ENCODE measurements around the gene PSPN. TPM values are rescaled to one million over a fixed set of nuclear protein-coding genes. Genes with fewer than 3 reads are reported as not detected.
"Not testable (repeated sequence)": the region's sequence is repeated elsewhere in the genome, so short reads cannot be mapped to it uniquely, and the experiment has no call there.

Gene PSPN
- polyA plus RNA-seq, 1 donor = 2.5 TPM

DNA sequence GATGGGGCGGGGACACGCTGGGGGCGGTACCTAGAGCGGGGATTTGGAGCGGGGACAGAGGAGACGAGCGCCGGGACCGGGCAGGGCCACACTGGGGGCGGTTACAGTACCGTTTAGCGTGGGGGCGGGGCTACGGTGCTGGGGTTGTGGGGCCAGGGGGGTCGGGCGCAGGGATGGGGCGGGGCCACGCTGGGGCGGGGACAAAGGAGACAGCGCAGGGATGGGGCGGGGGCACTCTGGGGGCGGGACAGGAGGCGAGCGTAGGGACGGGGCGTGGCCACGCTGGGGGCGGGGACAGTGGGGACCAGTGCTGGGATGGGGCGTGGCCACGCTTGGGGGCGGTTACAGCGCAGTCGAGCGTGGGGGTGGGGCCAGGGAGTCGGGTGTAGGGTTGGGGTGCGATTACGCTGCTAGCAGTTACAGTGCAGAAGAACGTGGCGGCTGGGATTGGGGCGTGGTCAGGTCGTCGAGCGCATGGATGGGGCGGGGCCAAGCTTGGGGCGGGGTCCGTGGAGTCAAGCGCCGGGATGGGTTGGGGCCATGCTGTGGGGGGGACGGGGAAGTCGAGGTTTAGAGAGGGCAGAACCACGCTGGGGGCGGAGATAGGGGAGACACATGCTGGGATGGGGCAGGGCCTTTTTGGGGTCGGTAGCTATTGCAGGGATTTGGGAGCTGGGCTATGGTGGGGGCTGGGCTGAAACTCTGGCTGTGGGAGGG lies 2.5 kb downstream of the PSPN start:
- no CpG with 5 or more reads among the region's 53 CpGs for WGBS (ENCODE audit: insufficient coverage, low lambda C conversion rate)

DNA sequence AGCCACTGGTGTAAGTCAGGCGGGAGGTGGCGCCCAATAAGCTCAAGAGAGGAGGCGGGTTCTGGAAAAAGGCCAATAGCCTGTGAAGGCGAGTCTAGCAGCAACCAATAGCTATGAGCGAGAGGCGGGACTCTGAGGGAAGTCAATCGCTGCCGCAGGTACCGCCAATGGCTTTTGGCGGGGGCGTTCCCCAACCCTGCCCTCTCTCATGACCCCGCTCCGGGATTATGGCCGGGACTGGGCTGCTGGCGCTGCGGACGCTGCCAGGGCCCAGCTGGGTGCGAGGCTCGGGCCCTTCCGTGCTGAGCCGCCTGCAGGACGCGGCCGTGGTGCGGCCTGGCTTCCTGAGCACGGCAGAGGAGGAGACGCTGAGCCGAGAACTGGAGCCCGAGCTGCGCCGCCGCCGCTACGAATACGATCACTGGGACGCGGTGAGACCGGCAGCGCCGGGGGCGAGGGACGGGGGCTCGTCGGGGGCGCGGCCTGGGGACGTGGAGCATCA lies 3.1 kb downstream of the PSPN start, which contains the start of gene ALKBH7:
Gene ALKBH7, plus strand, starts transcription at position 201 of the 502 bp plus-strand sequence. Its CDS starts 27 bp downstream, at position 228.
- Histone ChIP-seq H3K27me3 (ENCODE audit: control insufficient read depth, insufficient read depth, low read length) (no peaks in the 10 kb centered on the region), H3K4me1 (ENCODE audit: control insufficient read depth, insufficient read depth, low read length) (peaks cover 5% of the 10 kb centered on the region), H3K27ac (ENCODE audit: low read length) (peak within 1 kb of the TSS; percentile 100), H3K36me3 (ENCODE audit: control insufficient read depth, insufficient read depth, low read length) (peaks cover 33% of the 10 kb centered on the region), H3K9me3 (ENCODE audit: control insufficient read depth, low read depth, low read length) (no peaks in the 10 kb centered on the region), H3K4me3 (ENCODE audit: low read length) (peak within 1 kb of the TSS; percentile 93)
- no CpG with 5 or more reads among the region's 47 CpGs for WGBS (ENCODE audit: insufficient coverage, low lambda C conversion rate)
- DNase-seq = peak; percentile 100

More for the DNA sequence above, 2.5 kb downstream of the PSPN start:
- Histone ChIP-seq H3K9me3 (ENCODE audit: control insufficient read depth, low read depth, low read length) (no peaks in the 10 kb centered on the region), H3K4me3 (ENCODE audit: low read length) (peak overlapping the region; percentile 93), H3K4me1 (ENCODE audit: control insufficient read depth, insufficient read depth, low read length) (peaks cover 5% of the 10 kb centered on the region), H3K36me3 (ENCODE audit: control insufficient read depth, insufficient read depth, low read length) (peaks cover 27% of the 10 kb centered on the region), H3K27ac (ENCODE audit: low read length) (peak overlapping the region; percentile 100), H3K27me3 (ENCODE audit: control insufficient read depth, insufficient read depth, low read length) (no peaks in the 10 kb centered on the region)
- peak; percentile 97 to 99 for DNase-seq

DNA sequence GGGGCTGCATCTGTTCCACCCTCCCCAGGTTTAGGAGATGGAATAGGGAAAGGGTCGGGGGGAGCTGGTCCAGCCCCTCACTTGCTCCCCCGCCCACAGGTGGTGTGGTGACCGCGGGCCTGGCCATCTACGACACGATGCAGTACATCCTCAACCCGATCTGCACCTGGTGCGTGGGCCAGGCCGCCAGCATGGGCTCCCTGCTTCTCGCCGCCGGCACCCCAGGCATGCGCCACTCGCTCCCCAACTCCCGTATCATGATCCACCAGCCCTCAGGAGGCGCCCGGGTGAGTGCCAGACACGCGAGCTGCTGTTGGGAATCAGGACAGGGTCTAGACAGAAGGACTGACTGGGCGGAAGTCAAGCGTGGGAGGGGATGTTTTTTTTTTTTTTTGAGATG lies 11.4 kb downstream of the PSPN start:
- no peak for DNase-seq
- H3K4me3 ChIP-seq (ENCODE audit: low read length) = no peak overlapping the region
- no CpG with 5 or more reads among the region's 21 CpGs for WGBS (ENCODE audit: insufficient coverage, low lambda C conversion rate)
- no peaks in the 10 kb centered on the region for H3K9me3 ChIP-seq (ENCODE audit: control insufficient read depth, low read depth, low read length)
- H3K27me3 ChIP-seq (ENCODE audit: control insufficient read depth, insufficient read depth, low read length) = no peaks in the 10 kb centered on the region
- peaks cover 2% of the 10 kb centered on the region for H3K4me1 ChIP-seq (ENCODE audit: control insufficient read depth, insufficient read depth, low read length)
- peaks cover 52% of the 10 kb centered on the region for H3K36me3 ChIP-seq (ENCODE audit: control insufficient read depth, insufficient read depth, low read length)
- no peak overlapping the region for H3K27ac ChIP-seq (ENCODE audit: low read length)

DNA sequence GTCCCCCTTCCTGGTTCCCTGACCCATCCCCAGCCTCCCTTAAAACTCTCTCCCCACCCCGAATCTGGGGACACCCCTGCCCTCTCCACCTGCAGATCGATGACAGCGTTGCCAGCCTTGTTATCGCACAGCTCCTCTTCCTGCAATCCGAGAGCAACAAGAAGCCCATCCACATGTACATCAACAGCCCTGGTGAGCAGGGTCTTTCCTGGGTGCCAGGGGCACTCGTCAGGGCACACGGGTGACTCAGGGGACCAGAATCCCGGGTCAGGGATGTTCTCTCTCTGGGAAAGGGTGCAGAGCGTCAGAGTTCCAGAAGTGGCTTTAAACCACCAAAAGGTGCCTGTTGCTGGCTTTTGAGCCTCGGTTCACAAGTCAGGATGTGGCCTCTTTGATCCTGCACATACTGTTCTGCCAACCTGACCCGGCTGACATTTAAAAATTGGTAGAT lies 13.4 kb downstream of the PSPN start:
- DNase-seq = peak in 1 of 2 donors; percentile 29
- Histone ChIP-seq H3K36me3 (ENCODE audit: control insufficient read depth, insufficient read depth, low read length) (peaks cover 32% of the 10 kb centered on the region), H3K9me3 (ENCODE audit: control insufficient read depth, low read depth, low read length) (no peaks in the 10 kb centered on the region), H3K27me3 (ENCODE audit: control insufficient read depth, insufficient read depth, low read length) (no peaks in the 10 kb centered on the region), H3K4me3 (ENCODE audit: low read length) (peak overlapping the region; percentile 98), H3K4me1 (ENCODE audit: control insufficient read depth, insufficient read depth, low read length) (peaks cover 2% of the 10 kb centered on the region), H3K27ac (ENCODE audit: low read length) (peak overlapping the region; percentile 63)
- no CpG with 5 or more reads among the region's 11 CpGs for WGBS (ENCODE audit: insufficient coverage, low lambda C conversion rate)

DNA sequence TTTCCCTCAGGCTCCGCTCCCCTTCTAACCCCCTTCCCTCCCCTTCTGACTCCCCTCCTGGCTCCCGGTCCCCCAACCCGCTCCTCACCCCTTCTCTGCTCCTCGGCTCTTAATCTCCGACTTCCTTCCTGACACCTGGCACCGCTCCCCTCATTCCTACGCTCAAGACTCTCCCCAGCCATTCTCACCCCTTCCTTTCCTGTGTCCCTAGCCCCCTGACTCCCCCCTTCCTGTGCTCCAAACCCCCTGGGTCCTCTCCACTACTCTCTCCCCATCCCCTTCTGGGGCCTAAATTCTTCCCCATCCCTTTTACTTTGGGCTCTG lies 13.7 kb downstream of the PSPN start:
- peak overlapping the region; percentile 98 for H3K4me3 ChIP-seq (ENCODE audit: low read length)
- no peaks in the 10 kb centered on the region for H3K27me3 ChIP-seq (ENCODE audit: control insufficient read depth, insufficient read depth, low read length)
- H3K27ac ChIP-seq (ENCODE audit: low read length) = peak overlapping the region; percentile 63
- H3K4me1 ChIP-seq (ENCODE audit: control insufficient read depth, insufficient read depth, low read length) = peaks cover 2% of the 10 kb centered on the region
- 9% methylated on average over 4 of the region's 7 CpGs for WGBS (ENCODE audit: insufficient coverage, low lambda C conversion rate)
- DNase-seq = no peak
- H3K36me3 ChIP-seq (ENCODE audit: control insufficient read depth, insufficient read depth, low read length) = peaks cover 28% of the 10 kb centered on the region
- H3K9me3 ChIP-seq (ENCODE audit: control insufficient read depth, low read depth, low read length) = no peaks in the 10 kb centered on the region

DNA sequence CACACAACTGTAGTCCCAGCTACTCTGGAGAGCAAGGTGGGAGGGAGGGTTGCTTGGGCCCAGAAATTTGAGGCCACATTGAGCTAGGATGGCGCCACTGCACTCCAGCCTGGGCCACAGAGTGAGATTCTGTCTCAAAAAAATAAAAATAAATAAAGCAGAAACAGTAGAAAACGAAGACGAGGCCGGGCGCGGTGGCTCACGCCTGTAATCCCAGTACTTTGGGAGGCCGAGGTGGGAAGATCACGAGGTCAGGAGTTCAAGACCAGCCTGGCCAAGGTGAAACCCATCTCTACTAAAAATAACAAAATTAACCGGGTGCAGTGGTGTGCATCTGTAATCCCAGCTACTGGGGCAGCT lies 14.9 kb downstream of the PSPN start:
- WGBS (ENCODE audit: insufficient coverage, low lambda C conversion rate) = 100% methylated on average over 1 of the region's 10 CpGs
- DNase-seq; H3K4me1 ChIP-seq (ENCODE audit: control insufficient read depth, insufficient read depth, low read length); H3K27ac ChIP-seq (ENCODE audit: low read length); H3K9me3 ChIP-seq (ENCODE audit: control insufficient read depth, low read depth, low read length); H3K27me3 ChIP-seq (ENCODE audit: control insufficient read depth, insufficient read depth, low read length): not testable (repeated sequence)
- Histone ChIP-seq H3K4me3 (ENCODE audit: low read length) (peak overlapping the region; percentile 98), H3K36me3 (ENCODE audit: control insufficient read depth, insufficient read depth, low read length) (peaks cover 19% of the 10 kb centered on the region)

DNA sequence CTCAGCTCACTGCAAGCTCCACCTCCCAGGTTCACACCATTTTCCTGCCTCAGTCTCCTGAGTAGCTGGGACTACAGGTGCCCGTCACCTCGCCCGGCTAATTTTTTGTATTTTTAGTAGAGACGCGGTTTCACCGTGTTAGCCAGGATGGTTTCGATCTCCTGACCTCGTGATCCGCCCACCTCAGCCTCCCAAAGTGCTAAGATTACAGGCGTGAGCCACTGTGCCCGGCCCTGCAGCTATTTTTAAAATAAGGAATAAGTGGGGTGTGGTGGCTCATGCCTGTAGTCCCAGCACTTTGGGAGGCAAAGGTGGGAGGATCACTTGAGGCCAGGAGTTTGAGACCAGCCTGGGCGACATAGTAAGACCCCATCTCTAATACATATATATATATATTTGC lies 15.3 kb downstream of the PSPN start:
- WGBS (ENCODE audit: insufficient coverage, low lambda C conversion rate) = 100% methylated on average over 2 of the region's 12 CpGs
- not testable (repeated sequence) for H3K9me3 ChIP-seq (ENCODE audit: control insufficient read depth, low read depth, low read length); H3K4me1 ChIP-seq (ENCODE audit: control insufficient read depth, insufficient read depth, low read length); H3K4me3 ChIP-seq (ENCODE audit: low read length); DNase-seq; H3K27ac ChIP-seq (ENCODE audit: low read length); H3K27me3 ChIP-seq (ENCODE audit: control insufficient read depth, insufficient read depth, low read length)
- H3K36me3 ChIP-seq (ENCODE audit: control insufficient read depth, insufficient read depth, low read length) = peaks cover 15% of the 10 kb centered on the region

DNA sequence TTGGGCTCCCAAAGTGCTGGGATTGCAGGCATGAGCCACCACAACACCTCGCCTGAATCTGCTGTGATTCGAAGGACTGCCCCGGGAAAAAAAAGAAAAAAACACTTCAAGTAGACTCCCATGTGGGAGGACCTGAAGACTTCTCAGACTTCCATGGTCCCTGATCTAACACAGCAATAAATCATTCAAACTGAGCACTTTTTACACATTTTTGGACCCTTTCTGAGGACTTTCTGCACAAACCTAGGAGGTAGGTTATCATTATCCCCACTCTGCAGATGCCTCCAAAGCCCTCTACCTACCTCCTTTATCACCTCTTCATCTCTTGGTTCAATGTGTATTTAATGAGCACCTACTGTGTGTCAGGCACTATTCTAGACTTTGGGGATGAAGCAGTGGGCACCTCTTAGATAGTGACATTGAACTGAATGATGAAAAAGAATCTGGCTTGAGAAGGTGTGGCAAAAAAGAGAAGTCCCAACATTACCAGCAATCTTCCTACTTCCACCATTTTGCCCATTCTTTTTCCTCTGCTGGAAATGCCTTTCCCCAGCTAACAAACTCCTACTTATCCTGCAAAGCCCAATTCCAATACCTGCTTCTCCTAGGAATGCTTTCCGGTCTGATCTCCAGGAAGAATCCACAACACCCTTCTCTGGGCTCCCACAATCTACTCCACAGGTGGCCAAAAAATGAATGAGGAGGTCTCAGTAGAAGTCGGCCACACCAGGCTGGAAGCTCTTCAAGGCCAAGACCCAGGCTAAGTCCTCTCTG lies 16.0 kb downstream of the PSPN start:
- no peaks in the 10 kb centered on the region for H3K9me3 ChIP-seq (ENCODE audit: control insufficient read depth, low read depth, low read length)
- no CpG with 5 or more reads among the region's 5 CpGs for WGBS (ENCODE audit: insufficient coverage, low lambda C conversion rate)

DNA sequence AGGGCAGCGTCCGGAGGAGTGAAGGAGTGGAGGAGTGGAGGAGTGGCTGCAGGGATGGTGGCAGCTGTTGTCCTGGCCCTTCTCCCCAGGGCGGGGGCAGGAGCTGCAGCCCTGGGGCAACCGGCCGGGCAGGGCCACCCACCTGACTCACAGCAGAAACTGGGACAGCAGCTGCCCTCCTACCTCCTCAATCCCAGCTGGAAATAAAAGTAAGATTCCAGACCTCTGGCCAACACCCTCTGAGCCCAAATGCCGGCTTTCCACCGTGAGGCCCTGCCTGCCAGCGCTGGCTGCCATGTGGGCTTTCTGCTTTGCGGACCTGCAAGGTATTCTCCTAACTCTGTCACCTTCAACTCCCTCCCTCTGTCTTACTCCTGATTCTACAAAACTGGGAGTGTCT lies 17.7 kb downstream of the PSPN start:
- H3K27ac ChIP-seq (ENCODE audit: low read length) = no peak overlapping the region
- no peaks in the 10 kb centered on the region for H3K9me3 ChIP-seq (ENCODE audit: control insufficient read depth, low read depth, low read length)
- WGBS (ENCODE audit: insufficient coverage, low lambda C conversion rate) = no CpG with 5 or more reads among the region's 9 CpGs
- no peak for DNase-seq
- no peaks in the 10 kb centered on the region for H3K27me3 ChIP-seq (ENCODE audit: control insufficient read depth, insufficient read depth, low read length)
- H3K36me3 ChIP-seq (ENCODE audit: control insufficient read depth, insufficient read depth, low read length) = no peaks in the 10 kb centered on the region
- H3K4me3 ChIP-seq (ENCODE audit: low read length) = no peak overlapping the region
- peaks cover 2% of the 10 kb centered on the region for H3K4me1 ChIP-seq (ENCODE audit: control insufficient read depth, insufficient read depth, low read length)

More for the DNA sequence above, 16.0 kb downstream of the PSPN start:
- peaks cover 8% of the 10 kb centered on the region for H3K36me3 ChIP-seq (ENCODE audit: control insufficient read depth, insufficient read depth, low read length)
- H3K27ac ChIP-seq (ENCODE audit: low read length) = no peak overlapping the region
- H3K27me3 ChIP-seq (ENCODE audit: control insufficient read depth, insufficient read depth, low read length) = no peaks in the 10 kb centered on the region
- no peak overlapping the region for H3K4me3 ChIP-seq (ENCODE audit: low read length)
- peaks cover 2% of the 10 kb centered on the region for H3K4me1 ChIP-seq (ENCODE audit: control insufficient read depth, insufficient read depth, low read length)
- no peak for DNase-seq

DNA sequence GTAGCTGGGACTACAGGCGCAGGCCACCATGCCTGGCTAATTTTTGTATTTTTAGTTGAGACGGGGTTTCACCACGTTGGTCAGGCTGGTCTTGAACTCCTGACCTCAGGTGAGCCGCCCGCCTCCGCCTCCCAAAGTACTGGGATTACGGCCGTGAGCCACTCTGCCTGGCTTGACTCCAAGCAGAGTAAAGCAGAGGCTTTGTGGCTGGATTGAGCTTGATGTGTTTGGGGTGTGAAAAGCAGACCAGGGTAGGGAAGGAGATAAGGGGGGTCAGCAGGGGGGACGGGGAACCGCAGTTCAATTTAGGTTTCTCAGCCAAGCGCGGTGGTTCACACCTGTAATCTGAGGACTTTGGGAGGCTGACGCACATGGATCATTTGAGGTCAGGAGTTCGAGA lies 18.6 kb downstream of the PSPN start:
- H3K27me3 ChIP-seq (ENCODE audit: control insufficient read depth, insufficient read depth, low read length) = no peaks in the 10 kb centered on the region
- no peak overlapping the region for H3K27ac ChIP-seq (ENCODE audit: low read length)
- H3K36me3 ChIP-seq (ENCODE audit: control insufficient read depth, insufficient read depth, low read length) = no peaks in the 10 kb centered on the region
- no peak overlapping the region for H3K4me3 ChIP-seq (ENCODE audit: low read length)
- no CpG with 5 or more reads among the region's 14 CpGs for WGBS (ENCODE audit: insufficient coverage, low lambda C conversion rate)
- no peaks in the 10 kb centered on the region for H3K9me3 ChIP-seq (ENCODE audit: control insufficient read depth, low read depth, low read length)
- DNase-seq = no peak
- H3K4me1 ChIP-seq (ENCODE audit: control insufficient read depth, insufficient read depth, low read length) = no peaks in the 10 kb centered on the region
